Hepatocyte (in vitro differentiated cells): ENCODE results near the gene S1PR5. TPM values are rescaled to one million over a fixed set of nuclear protein-coding genes. Genes with fewer than 3 reads are reported as not detected.

Experiments used
- DNase-seq: peaks from one replicate; pipeline ENCODE4 v3.0.0-alpha.2; 2016; ENCODE audit warnings: low spot score
- H2AFZ ChIP-seq: fragments of 200-600 bp; sonication (generic); 2 replicates; pipeline ENCODE4 v1.6.0; 2016; ENCODE audit warnings: antibody characterized with exemption, mild to moderate bottlenecking
- H3K27ac ChIP-seq: fragments of 200-600 bp; sonication (generic); 2 replicates; pipeline ENCODE4 v1.5.1; 2016; ENCODE audit warnings: mild to moderate bottlenecking
- H3K27me3 ChIP-seq: fragments of 200-600 bp; sonication (generic); 2 replicates; pipeline ENCODE4 v1.6.1; 2016
- H3K36me3 ChIP-seq: fragments of 200-600 bp; sonication (generic); replicated peaks from 2 replicates; pipeline ENCODE4 v1.5.1; 2016; ENCODE audit warnings: low read depth; ENCODE audit not compliant: insufficient read depth
- H3K4me1 ChIP-seq: fragments of 200-600 bp; sonication (generic); 2 replicates; pipeline ENCODE4 v1.5.1; 2016; ENCODE audit warnings: mild to moderate bottlenecking, moderate library complexity; ENCODE audit not compliant: insufficient read depth
- H3K4me2 ChIP-seq: fragments of 200-600 bp; sonication (generic); 2 replicates; pipeline ENCODE4 v1.6.0; 2016
- H3K4me3 ChIP-seq: fragments of 200-600 bp; sonication (generic); 2 replicates; pipeline ENCODE4 v1.5.1; 2016; ENCODE audit warnings: mild to moderate bottlenecking
- H3K79me2 ChIP-seq: fragments of 200-600 bp; sonication (generic); 2 replicates; pipeline ENCODE4 v1.6.0; 2017; ENCODE audit warnings: mild to moderate bottlenecking
- H3K9me2 ChIP-seq: fragments of 200-600 bp; sonication (generic); replicated peaks from 2 replicates; pipeline ENCODE4 v1.6.0; 2017; ENCODE audit warnings: mild to moderate bottlenecking; ENCODE audit not compliant: insufficient read depth
- H3K9me3 ChIP-seq: fragments of 200-600 bp; sonication (generic); 2 replicates; pipeline ENCODE4 v1.5.1; 2016; ENCODE audit warnings: low read depth, mild to moderate bottlenecking
- H4K20me1 ChIP-seq: fragments of 200-600 bp; sonication (generic); 2 replicates; pipeline ENCODE4 v1.6.0; 2016; ENCODE audit warnings: mild to moderate bottlenecking; ENCODE audit not compliant: insufficient read depth, poor library complexity, severe bottlenecking
- EZH2 ChIP-seq: fragments of 200-600 bp; sonication (generic); IDR thresholded peaks from 2 replicates; pipeline ENCODE4 v1.6.1; 2016; ENCODE audit warnings: antibody characterized with exemption, mild to moderate bottlenecking, borderline replicate concordance
- EZH2phosphoT487 ChIP-seq: fragments of 200-600 bp; sonication (generic); IDR thresholded peaks from one replicate; pipeline ENCODE4 v1.6.1; 2018; ENCODE audit warnings: antibody characterized with exemption, mild to moderate bottlenecking, low read depth, moderate library complexity; ENCODE audit not compliant: unreplicated experiment, severe bottlenecking
- WGBS: methylation state at CpG from one replicate; pipeline ENCODE4 v1.1.6; 2016; ENCODE audit warnings: low lambda C conversion rate; ENCODE audit errors: missing lambda C conversion rate; 5-methylcytosine and 5-hydroxymethylcytosine counted together
- polyA plus RNA-seq: library from polyadenylated mRNA; unstranded; fragments of >200 nt; fragmentation: Nextera tagmentation; extraction: Ambion mirVana; gene quantifications from 2 replicates; pipeline ENCODE4 v1.2.1, GENCODE V29; 2016
- total RNA-seq: library from RNA; depleted of rRNA; stranded (reverse); fragments of >200 nt; gene quantifications from 2 replicates; pipeline ENCODE4 v1.2.3, GENCODE V29; 2014
- TF ChIP-seq, protein P1 (sequence below): fragments of 200-600 bp; sonication (generic); IDR thresholded peaks from 2 replicates; pipeline ENCODE4 v1.5.1; 2016; ENCODE audit warnings: antibody characterized with exemption, mild to moderate bottlenecking; ENCODE audit not compliant: poor library complexity

Gene S1PR5
- total and polyA plus RNA-seq, 2 experiments from 2014 or later, result 0.17 to 0.75 TPM

DNA sequence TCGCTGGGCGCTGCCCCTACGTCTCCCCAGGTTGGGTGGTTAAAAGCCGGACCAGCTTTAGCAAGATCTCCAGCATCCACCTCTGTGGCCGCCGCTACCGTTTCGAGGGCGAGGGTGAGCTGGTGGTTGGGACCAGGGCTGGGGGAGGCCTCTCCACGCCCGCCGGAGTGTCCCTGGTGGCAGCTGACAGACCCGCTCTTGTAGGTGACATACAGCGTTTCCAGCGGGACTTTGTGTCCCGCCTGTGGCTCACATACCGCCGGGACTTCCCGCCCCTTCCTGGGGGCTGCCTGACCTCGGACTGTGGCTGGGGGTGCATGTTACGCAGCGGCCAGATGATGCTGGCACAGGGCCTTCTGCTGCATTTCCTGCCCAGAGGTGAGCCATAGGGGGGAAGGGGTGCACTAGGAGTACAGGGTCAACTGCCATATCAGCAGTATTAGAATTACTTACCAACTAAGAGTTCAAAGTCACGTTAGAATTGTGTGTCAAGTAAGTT is 27.6 kb upstream of the S1PR5 start:
- Histone ChIP-seq H3K4me1 (peaks cover 9% of the 10 kb centered on the region), H3K79me2 (peaks cover 28% of the 10 kb centered on the region), H3K4me2 (peak overlapping the region; percentile 95), H4K20me1 (no peaks in the 10 kb centered on the region), H3K9me3 (no peaks in the 10 kb centered on the region), H3K4me3 (no peak overlapping the region), H3K9me2 (no peaks in the 10 kb centered on the region), H3K36me3 (no peaks in the 10 kb centered on the region), H3K27me3 (no peaks in the 10 kb centered on the region), H3K27ac (no peak overlapping the region), H2AFZ (no peak overlapping the region)
- no peak for DNase-seq
- TF ChIP-seq EZH2phosphoT487 (no peak), EZH2 (no peak)
- TF ChIP-seq, protein P1, sequence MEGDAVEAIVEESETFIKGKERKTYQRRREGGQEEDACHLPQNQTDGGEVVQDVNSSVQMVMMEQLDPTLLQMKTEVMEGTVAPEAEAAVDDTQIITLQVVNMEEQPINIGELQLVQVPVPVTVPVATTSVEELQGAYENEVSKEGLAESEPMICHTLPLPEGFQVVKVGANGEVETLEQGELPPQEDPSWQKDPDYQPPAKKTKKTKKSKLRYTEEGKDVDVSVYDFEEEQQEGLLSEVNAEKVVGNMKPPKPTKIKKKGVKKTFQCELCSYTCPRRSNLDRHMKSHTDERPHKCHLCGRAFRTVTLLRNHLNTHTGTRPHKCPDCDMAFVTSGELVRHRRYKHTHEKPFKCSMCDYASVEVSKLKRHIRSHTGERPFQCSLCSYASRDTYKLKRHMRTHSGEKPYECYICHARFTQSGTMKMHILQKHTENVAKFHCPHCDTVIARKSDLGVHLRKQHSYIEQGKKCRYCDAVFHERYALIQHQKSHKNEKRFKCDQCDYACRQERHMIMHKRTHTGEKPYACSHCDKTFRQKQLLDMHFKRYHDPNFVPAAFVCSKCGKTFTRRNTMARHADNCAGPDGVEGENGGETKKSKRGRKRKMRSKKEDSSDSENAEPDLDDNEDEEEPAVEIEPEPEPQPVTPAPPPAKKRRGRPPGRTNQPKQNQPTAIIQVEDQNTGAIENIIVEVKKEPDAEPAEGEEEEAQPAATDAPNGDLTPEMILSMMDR, result no peak
- 85% methylated on average over 23 of the region's 23 CpGs for WGBS

DNA sequence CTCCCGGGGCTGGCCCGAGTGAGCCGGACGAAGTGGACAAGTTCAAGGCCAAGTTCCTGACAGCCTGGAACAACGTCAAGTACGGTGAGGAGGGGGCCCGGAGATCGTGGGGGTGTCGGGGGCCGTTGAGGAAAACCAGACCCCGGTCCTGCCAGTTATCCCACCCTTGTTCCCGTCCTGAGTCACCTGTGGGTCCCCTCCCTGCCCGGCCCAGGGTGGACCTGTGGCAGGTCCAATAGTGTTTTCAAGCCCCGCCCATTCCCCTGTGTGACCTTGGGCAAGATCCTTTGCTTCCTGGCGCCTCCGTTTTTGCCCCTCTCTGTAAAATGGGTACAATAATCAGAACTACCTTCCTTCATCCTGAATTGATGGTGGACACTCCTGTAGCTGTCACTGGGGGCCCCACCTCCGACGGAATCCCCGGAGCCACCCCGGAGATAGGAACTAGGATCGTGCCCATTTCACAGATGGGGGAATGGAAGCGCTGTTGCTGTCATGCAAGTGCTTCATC is 27.1 kb upstream of the S1PR5 start:
- TF ChIP-seq EZH2, result no peak
- TF ChIP-seq EZH2phosphoT487, result no peak
- TF ChIP-seq, protein P1, result no peak
- H3K27me3 ChIP-seq, result no peaks in the 10 kb centered on the region
- H2AFZ ChIP-seq, result peak overlapping the region; percentile 90
- peaks cover 28% of the 10 kb centered on the region for H3K79me2 ChIP-seq
- DNase-seq, result peak; percentile 58
- peaks cover 9% of the 10 kb centered on the region for H3K4me1 ChIP-seq
- WGBS, result 27% methylated on average over 22 of the region's 22 CpGs
- H3K9me3 ChIP-seq, result no peaks in the 10 kb centered on the region
- H3K27ac ChIP-seq, result peak overlapping the region; percentile 62
- H3K36me3 ChIP-seq, result no peaks in the 10 kb centered on the region
- H3K4me3 ChIP-seq, result peak overlapping the region; percentile 93
- no peaks in the 10 kb centered on the region for H4K20me1 ChIP-seq
- peak overlapping the region; percentile 95 for H3K4me2 ChIP-seq
- H3K9me2 ChIP-seq, result no peaks in the 10 kb centered on the region

DNA sequence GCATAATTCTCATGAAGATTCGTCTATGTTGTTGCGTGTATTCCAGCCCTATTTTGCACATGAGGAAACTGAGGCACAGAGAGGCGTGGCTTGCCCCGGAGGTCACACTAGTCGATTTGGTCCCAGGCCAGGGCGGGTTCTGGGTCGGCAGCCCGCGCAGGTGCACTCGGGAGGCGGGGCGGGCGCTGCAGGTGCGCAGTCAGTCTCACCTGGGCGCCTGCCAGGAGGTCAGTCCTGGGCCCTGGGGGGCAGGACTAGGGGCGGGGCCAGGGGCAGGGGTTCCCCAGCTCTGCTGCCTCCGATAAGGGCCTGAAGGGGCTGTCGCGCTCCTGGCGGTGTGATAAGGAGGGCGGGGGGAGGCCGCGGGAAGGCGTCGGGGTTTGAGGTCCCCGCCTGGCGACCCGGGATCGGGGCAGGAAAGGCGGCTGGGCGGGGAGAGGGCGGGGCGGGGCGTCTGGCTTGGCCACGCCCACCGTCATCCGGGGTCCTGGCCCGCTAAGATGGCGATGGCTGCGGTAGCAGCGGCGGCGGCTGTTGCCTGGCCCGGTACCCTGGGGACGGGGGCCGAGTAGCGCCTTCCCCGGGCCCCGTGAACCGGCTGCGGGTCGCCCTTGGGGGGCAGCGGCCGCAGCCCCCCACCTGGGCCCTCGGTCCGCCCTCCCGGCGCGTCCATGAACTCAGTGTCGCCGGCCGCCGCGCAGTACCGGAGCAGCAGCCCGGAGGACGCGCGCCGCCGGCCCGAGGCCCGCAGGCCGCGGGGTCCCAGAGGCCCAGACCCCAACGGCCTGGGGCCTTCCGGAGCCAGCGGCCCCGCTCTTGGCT is 26.4 kb upstream of the S1PR5 start, which contains the start of gene ATG4D:
TSS of gene ATG4D (plus strand) at position 485 of the 822 bp plus-strand sequence. CDS start at position 672, 187 bp downstream.
- peak within 1 kb of the TSS; percentile 93 for H3K4me3 ChIP-seq
- peak within 1 kb of the TSS; percentile 90 for H2AFZ ChIP-seq

More for the DNA sequence above, 26.4 kb upstream of the S1PR5 start, which contains the start of gene ATG4D:
- Histone ChIP-seq H3K9me2 (no peaks in the 10 kb centered on the region), H3K4me1 (peaks cover 9% of the 10 kb centered on the region), H4K20me1 (no peaks in the 10 kb centered on the region), H3K27ac (peak within 1 kb of the TSS; percentile 62), H3K36me3 (no peaks in the 10 kb centered on the region), H3K4me2 (peak within 1 kb of the TSS; percentile 95), H3K27me3 (no peaks in the 10 kb centered on the region), H3K79me2 (peaks cover 28% of the 10 kb centered on the region), H3K9me3 (no peaks in the 10 kb centered on the region)
- WGBS, result 2% methylated on average over 45 of the region's 79 CpGs
- DNase-seq, result peak; percentile 93
- TF ChIP-seq, protein P1, result no peak
- no peak for TF ChIP-seq EZH2phosphoT487
- no peak for TF ChIP-seq EZH2
